GM12875 (cell line): Measurements from ENCODE around the gene PYROXD2.

Experiments
- H3K4me3 ChIP-seq: one replicate; pipeline ENCODE4 v1.5.1; 2011; ENCODE audit warnings: low read depth, low read length, control low read depth
- CTCF ChIP-seq: IDR thresholded peaks from 2 replicates; pipeline ENCODE4 v1.5.1; 2011; ENCODE audit warnings: low read depth, mild to moderate bottlenecking, control low read depth, inconsistent platforms, low read length, moderate library complexity, borderline replicate concordance; ENCODE audit not compliant: insufficient read depth

PYROXD2 gene

GRCh38 chr10:98425511-98426352 lies 10.8 kb upstream of the PYROXD2 start:
- TF ChIP-seq CTCF, result peak; percentile 90
- H3K4me3 ChIP-seq, result no peak overlapping the region

- H3K4me3 ChIP-seq, result no peak overlapping the region
- no peak for TF ChIP-seq CTCF
Measured at GRCh38 chr10:98424295-98425254, 9.6 kb upstream of the PYROXD2 start.

GRCh38 chr10:98423691-98424120 lies 8.7 kb upstream of the PYROXD2 start:
- H3K4me3 ChIP-seq, result no peak overlapping the region
- peak; percentile 29; the same call in 1 of the 2 replicates for TF ChIP-seq CTCF

- H3K4me3 ChIP-seq, result no peak overlapping the region
Measured at GRCh38 chr10:98422182-98422581, 7.2 kb upstream of the PYROXD2 start.

GRCh38 chr10:98420786-98421185 lies 5.8 kb upstream of the PYROXD2 start:
- no peak for TF ChIP-seq CTCF
- no peak overlapping the region for H3K4me3 ChIP-seq

More at GRCh38 chr10:98422182-98422581, 7.2 kb upstream of the PYROXD2 start:
- TF ChIP-seq CTCF, result no peak

- H3K4me3 ChIP-seq, result no peak overlapping the region
- no peak for TF ChIP-seq CTCF
Measured at GRCh38 chr10:98419469-98420261, 4.7 kb upstream of the PYROXD2 start.
